Measurements from ENCODE around the gene PFN3. TPM values are rescaled to one million over a fixed set of nuclear protein-coding genes. Genes with fewer than 3 reads are reported as not detected.

Gene PFN3
- total RNA-seq, 2 donors from 2014 or later = not detected

- DNase-seq (ENCODE audit: low spot score) (no peak), ATAC-seq (ENCODE audit: insufficient number of reproducible peaks, low FRiP score, low read depth) (no peak)
- H3K4me3 ChIP-seq = no peak overlapping the region
- H3K9me3 ChIP-seq = no peaks in the 10 kb centered on the region
- no peak overlapping the region for H3K27ac ChIP-seq
- H3K36me3 ChIP-seq = no peaks in the 10 kb centered on the region
- H3K27me3 ChIP-seq (replicated peaks; ENCODE audit: insufficient read depth) = no peaks in the 10 kb centered on the region
- TF ChIP-seq, protein P1, sequence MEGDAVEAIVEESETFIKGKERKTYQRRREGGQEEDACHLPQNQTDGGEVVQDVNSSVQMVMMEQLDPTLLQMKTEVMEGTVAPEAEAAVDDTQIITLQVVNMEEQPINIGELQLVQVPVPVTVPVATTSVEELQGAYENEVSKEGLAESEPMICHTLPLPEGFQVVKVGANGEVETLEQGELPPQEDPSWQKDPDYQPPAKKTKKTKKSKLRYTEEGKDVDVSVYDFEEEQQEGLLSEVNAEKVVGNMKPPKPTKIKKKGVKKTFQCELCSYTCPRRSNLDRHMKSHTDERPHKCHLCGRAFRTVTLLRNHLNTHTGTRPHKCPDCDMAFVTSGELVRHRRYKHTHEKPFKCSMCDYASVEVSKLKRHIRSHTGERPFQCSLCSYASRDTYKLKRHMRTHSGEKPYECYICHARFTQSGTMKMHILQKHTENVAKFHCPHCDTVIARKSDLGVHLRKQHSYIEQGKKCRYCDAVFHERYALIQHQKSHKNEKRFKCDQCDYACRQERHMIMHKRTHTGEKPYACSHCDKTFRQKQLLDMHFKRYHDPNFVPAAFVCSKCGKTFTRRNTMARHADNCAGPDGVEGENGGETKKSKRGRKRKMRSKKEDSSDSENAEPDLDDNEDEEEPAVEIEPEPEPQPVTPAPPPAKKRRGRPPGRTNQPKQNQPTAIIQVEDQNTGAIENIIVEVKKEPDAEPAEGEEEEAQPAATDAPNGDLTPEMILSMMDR (IDR thresholded peaks at IDR 0.05) = no peak
- H3K4me1 ChIP-seq (ENCODE audit: control insufficient read depth in 1 of 2, low read depth in 2 of 2) = peaks cover 0 to 3% of the 10 kb centered on the region in 2 donors
Measured at GRCh38 chr5:177373806-177374205, 26.7 kb downstream of the PFN3 start.

GRCh38 chr5:177372910-177373309, 27.6 kb downstream of the PFN3 start:
- DNase-seq (ENCODE audit: low spot score) (no peak), ATAC-seq (ENCODE audit: insufficient number of reproducible peaks, low FRiP score, low read depth) (no peak)
- Histone ChIP-seq H3K4me3 (no peak overlapping the region), H3K4me1 (ENCODE audit: control insufficient read depth in 1 of 2, low read depth in 2 of 2) (peaks cover 3% of the 10 kb centered on the region in 2 donors), H3K36me3 (no peaks in the 10 kb centered on the region), H3K27me3 (replicated peaks; ENCODE audit: insufficient read depth) (no peaks in the 10 kb centered on the region), H3K9me3 (no peaks in the 10 kb centered on the region), H3K27ac (no peak overlapping the region)
- TF ChIP-seq, protein P1 (IDR thresholded peaks at IDR 0.05) = no peak

- ATAC-seq (ENCODE audit: insufficient number of reproducible peaks, low FRiP score, low read depth) (no peak), DNase-seq (ENCODE audit: low spot score) (no peak)
- Histone ChIP-seq H3K4me1 (ENCODE audit: control insufficient read depth in 1 of 2, low read depth in 2 of 2) (peaks cover 7 to 10% of the 10 kb centered on the region in 2 donors), H3K9me3 (no peaks in the 10 kb centered on the region), H3K27me3 (replicated peaks; ENCODE audit: insufficient read depth) (no peaks in the 10 kb centered on the region), H3K27ac (no peak overlapping the region), H3K4me3 (no peak overlapping the region), H3K36me3 (no peaks in the 10 kb centered on the region)
- TF ChIP-seq, protein P1 (IDR thresholded peaks at IDR 0.05) = no peak
Measured at GRCh38 chr5:177372034-177372896, 28.2 kb downstream of the PFN3 start.

DNA sequence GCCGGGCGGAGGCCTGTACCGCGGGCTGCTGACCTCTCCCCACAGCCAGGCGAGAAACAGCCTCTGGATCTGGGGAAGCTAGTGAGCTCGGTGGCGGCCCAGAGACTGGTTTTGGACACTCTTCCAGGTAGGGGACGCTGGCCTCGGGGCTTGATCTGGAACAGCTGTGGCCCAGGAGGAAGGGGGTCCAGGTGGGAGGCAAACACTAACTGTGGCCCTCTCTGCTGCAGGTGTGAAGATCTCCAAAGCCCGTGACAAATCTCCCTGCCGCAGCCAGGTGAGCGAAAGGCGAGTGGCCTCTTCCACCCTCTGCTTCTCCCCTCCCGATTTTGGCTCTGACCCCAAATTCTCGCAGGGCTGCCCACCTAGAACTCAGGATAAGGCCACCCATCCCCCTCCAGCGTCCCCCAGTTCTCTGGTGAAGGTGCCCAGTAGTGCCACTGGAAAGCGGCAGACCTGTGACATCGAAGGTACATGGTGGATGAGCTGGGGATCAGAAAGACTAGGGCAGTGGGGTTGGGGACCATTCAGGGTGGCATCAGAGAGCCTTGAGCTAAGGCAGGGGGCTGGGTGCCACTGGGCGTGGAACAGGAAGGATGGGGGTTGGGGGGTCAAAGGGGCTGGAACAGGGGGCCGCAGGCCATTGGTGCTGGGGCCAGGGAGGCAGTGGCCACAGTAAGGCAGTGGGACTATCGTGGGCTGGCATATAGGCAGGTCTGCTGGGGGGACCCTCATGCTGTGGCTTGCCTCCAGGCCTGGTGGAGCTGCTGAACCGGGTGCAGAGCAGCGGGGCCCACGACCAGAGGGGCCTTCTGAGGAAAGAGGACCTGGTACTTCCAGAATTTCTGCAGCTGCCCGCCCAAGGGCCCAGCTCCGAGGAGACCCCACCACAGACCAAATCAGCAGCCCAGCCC, 29.1 kb downstream of the PFN3 start:
- ATAC-seq (ENCODE audit: insufficient number of reproducible peaks, low FRiP score, low read depth) = no peak
- H3K27ac ChIP-seq = no peak overlapping the region
- no peaks in the 10 kb centered on the region for H3K9me3 ChIP-seq
- H3K4me1 ChIP-seq (ENCODE audit: control insufficient read depth in 1 of 2, low read depth in 2 of 2) = peaks cover 7 to 16% of the 10 kb centered on the region in 2 donors
- H3K4me3 ChIP-seq = peak overlapping the region; percentile 66
- H3K27me3 ChIP-seq (replicated peaks; ENCODE audit: insufficient read depth) = no peaks in the 10 kb centered on the region
- DNase-seq (ENCODE audit: low spot score) = no peak
- TF ChIP-seq, protein P1 (IDR thresholded peaks at IDR 0.05) = no peak
- H3K36me3 ChIP-seq = no peaks in the 10 kb centered on the region
